Trophoblast cell (in vitro differentiated cells and primary cell): ENCODE measurements around the gene KLHDC3. TPM values are rescaled to one million over a fixed set of nuclear protein-coding genes. Genes with fewer than 3 reads are reported as not detected.

Source experiments
- DNase-seq, 2 donors: peaks; one replicate each; pipeline ENCODE4 v3.0.0-alpha.2; 2016
- H2AFZ ChIP-seq: 2 replicates; pipeline ENCODE4 v1.6.1; 2013; ENCODE audit warnings: low read length, moderate library complexity, mild to moderate bottlenecking; ENCODE audit not compliant: insufficient read depth, poor library complexity
- H2AK5ac ChIP-seq: 2 replicates; pipeline ENCODE4 v1.6.1; 2013; ENCODE audit warnings: mild to moderate bottlenecking, low read length
- H2BK120ac ChIP-seq: 2 replicates; pipeline ENCODE4 v1.6.1; 2013; ENCODE audit warnings: low read length, mild to moderate bottlenecking, moderate library complexity; ENCODE audit not compliant: insufficient read depth, poor library complexity
- H2BK12ac ChIP-seq: 2 replicates; pipeline ENCODE4 v1.6.1; 2013; ENCODE audit warnings: mild to moderate bottlenecking, low read length, moderate library complexity
- H2BK5ac ChIP-seq: 2 replicates; pipeline ENCODE4 v1.6.1; 2013; ENCODE audit warnings: low read length, low read depth, moderate library complexity, mild to moderate bottlenecking; ENCODE audit not compliant: poor library complexity
- H3K14ac ChIP-seq: 2 replicates; pipeline ENCODE4 v1.6.1; 2013; ENCODE audit warnings: mild to moderate bottlenecking, low read length
- H3K18ac ChIP-seq: 2 replicates; pipeline ENCODE4 v1.6.1; 2013; ENCODE audit warnings: mild to moderate bottlenecking, low read length
- H3K23ac ChIP-seq: 2 replicates; pipeline ENCODE4 v1.6.1; 2013; ENCODE audit warnings: low read length
- H3K27ac ChIP-seq: 2 replicates; pipeline ENCODE4 v1.5.1; 2013; ENCODE audit warnings: low read depth, mild to moderate bottlenecking, inconsistent platforms, low read length, moderate library complexity
- H3K27me3 ChIP-seq: 2 replicates; pipeline ENCODE4 v1.6.1; 2013; ENCODE audit warnings: inconsistent platforms, mild to moderate bottlenecking, low read length, moderate library complexity; ENCODE audit not compliant: insufficient read depth
- H3K36me3 ChIP-seq, 2 experiments: 1 replicate in 1 of 2; 2 replicates in 1 of 2; pipeline ENCODE4 v1.6.1; 2013; ENCODE audit warnings: low read length in 2 of 2, mild to moderate bottlenecking in 2 of 2, moderate library complexity in 1 of 2; ENCODE audit not compliant: insufficient read depth in 2 of 2, control insufficient read depth in 1 of 2
- H3K4ac ChIP-seq: 2 replicates; pipeline ENCODE4 v1.6.1; 2013; ENCODE audit warnings: low read depth, mild to moderate bottlenecking, low read length, moderate library complexity
- H3K4me1 ChIP-seq, 2 experiments: 1 replicate in 1 of 2; 2 replicates in 1 of 2; pipeline ENCODE4 v1.6.1; 2013; ENCODE audit warnings: low read length in 2 of 2, mild to moderate bottlenecking in 2 of 2, moderate library complexity in 1 of 2; ENCODE audit not compliant: insufficient read depth in 2 of 2, control insufficient read depth in 1 of 2
- H3K4me2 ChIP-seq: 2 replicates; pipeline ENCODE4 v1.6.1; 2013; ENCODE audit warnings: inconsistent platforms, mild to moderate bottlenecking, low read length, moderate library complexity
- H3K4me3 ChIP-seq: 2 replicates; pipeline ENCODE4 v1.5.1; 2013; ENCODE audit warnings: mild to moderate bottlenecking, low read depth, low read length, inconsistent platforms
- H3K79me1 ChIP-seq: one replicate; pipeline ENCODE4 v1.6.1; 2013; ENCODE audit warnings: low read length
- H3K79me2 ChIP-seq: 2 replicates; pipeline ENCODE4 v1.6.1; 2013; ENCODE audit warnings: low read length, mild to moderate bottlenecking; ENCODE audit not compliant: control insufficient read depth, insufficient read depth, poor library complexity
- H3K9ac ChIP-seq: 2 replicates; pipeline ENCODE4 v1.6.1; 2013; ENCODE audit warnings: mild to moderate bottlenecking, low read length
- H3K9me3 ChIP-seq: 2 replicates; pipeline ENCODE4 v1.6.1; 2013; ENCODE audit warnings: low read depth, mild to moderate bottlenecking, control low read depth, inconsistent platforms, low read length; ENCODE audit not compliant: insufficient read depth
- H4K12ac ChIP-seq: 2 replicates; pipeline ENCODE4 v1.6.1; 2013; ENCODE audit warnings: low read depth, mild to moderate bottlenecking, low read length, moderate library complexity
- H4K8ac ChIP-seq: 2 replicates; pipeline ENCODE4 v1.6.1; 2013; ENCODE audit warnings: low read depth, mild to moderate bottlenecking, low read length, moderate library complexity
- H4K91ac ChIP-seq: one replicate; pipeline ENCODE4 v1.6.1; 2013; ENCODE audit warnings: low read depth, mild to moderate bottlenecking, low read length, moderate library complexity
- WGBS: extraction: QIAGEN DNeasy Blood & Tissue Kit; methylation state at CpG from one replicate; pipeline ENCODE4 v1.1.7; 2013; ENCODE audit warnings: missing lambda C conversion rate; ENCODE audit not compliant: insufficient read length, insufficient coverage; ENCODE audit errors: extremely low coverage; 5-methylcytosine and 5-hydroxymethylcytosine counted together
- polyA plus RNA-seq: library from polyadenylated mRNA; stranded (reverse); fragments of 200-250 nt; gene quantifications from 2 replicates; pipeline ENCODE4 v1.2.3, GENCODE V29; 2013

Gene KLHDC3
- polyA plus RNA-seq = 63.6 and 64.5 TPM in 2 replicates

GRCh38 chr6:43013843-43014433 lies at the start of gene KLHDC3, which contains the start of gene MEA1:
TSS of gene KLHDC3 (plus strand) at chr6:43014249. CDS start at chr6:43017193, 2,944 bp downstream.
TSS of gene MEA1 (minus strand) at chr6:43013946. CDS start at chr6:43013813, 133 bp downstream.
- Histone ChIP-seq H3K4me1 (peaks cover 6 to 11% of the 10 kb centered on the region in 2 experiments), H3K4me2 (peak within 1 kb of the TSS; percentile 62), H3K4ac (peak within 1 kb of the TSS; percentile 90), H3K79me1 (peaks cover 5% of the 10 kb centered on the region), H4K91ac (peak within 1 kb of the TSS; percentile 88), H3K4me3 (peak within 1 kb of the TSS; percentile 89), H2AK5ac (peak within 1 kb of the TSS; percentile 62), H2AFZ (peak within 1 kb of the TSS; percentile 85), H3K18ac (peak within 1 kb of the TSS; percentile 75), H2BK120ac (peak within 1 kb of the TSS; percentile 61), H2BK12ac (no peak within 1 kb of the TSS), H3K9me3 (no peaks in the 10 kb centered on the region), H3K36me3 (peaks cover 51% of the 10 kb centered on the region in 2 experiments), H3K14ac (peak within 1 kb of the TSS; percentile 89), H3K27ac (peak within 1 kb of the TSS; percentile 54), H2BK5ac (peak within 1 kb of the TSS; percentile 29), H4K8ac (peak within 1 kb of the TSS; percentile 81), H3K23ac (no peak within 1 kb of the TSS), H3K79me2 (peaks cover 6% of the 10 kb centered on the region), H4K12ac (peak within 1 kb of the TSS; percentile 79), H3K9ac (peak within 1 kb of the TSS; percentile 85), H3K27me3 (no peaks in the 10 kb centered on the region)
- WGBS = no CpG with 5 or more reads among the region's 51 CpGs
- peak; percentile 100 for DNase-seq

- no peak for DNase-seq
- Histone ChIP-seq H2AK5ac (no peak overlapping the region), H3K4me1 (peaks cover 7 to 8% of the 10 kb centered on the region in 2 experiments), H2BK120ac (no peak overlapping the region), H2AFZ (no peak overlapping the region), H3K36me3 (peaks cover 37 to 51% of the 10 kb centered on the region in 2 experiments), H3K27me3 (no peaks in the 10 kb centered on the region), H3K9me3 (peaks cover 2% of the 10 kb centered on the region), H2BK5ac (no peak overlapping the region), H3K14ac (no peak overlapping the region), H3K4me3 (no peak overlapping the region), H3K4me2 (no peak overlapping the region), H2BK12ac (no peak overlapping the region), H4K12ac (no peak overlapping the region), H4K8ac (no peak overlapping the region), H4K91ac (no peak overlapping the region), H3K79me2 (no peaks in the 10 kb centered on the region), H3K27ac (no peak overlapping the region), H3K9ac (no peak overlapping the region), H3K4ac (no peak overlapping the region), H3K79me1 (no peaks in the 10 kb centered on the region), H3K23ac (no peak overlapping the region), H3K18ac (no peak overlapping the region)
- no CpG with 5 or more reads among the region's 7 CpGs for WGBS
Observed at GRCh38 chr6:42966571-42966970, 47.5 kb upstream of the KLHDC3 start.

DNA sequence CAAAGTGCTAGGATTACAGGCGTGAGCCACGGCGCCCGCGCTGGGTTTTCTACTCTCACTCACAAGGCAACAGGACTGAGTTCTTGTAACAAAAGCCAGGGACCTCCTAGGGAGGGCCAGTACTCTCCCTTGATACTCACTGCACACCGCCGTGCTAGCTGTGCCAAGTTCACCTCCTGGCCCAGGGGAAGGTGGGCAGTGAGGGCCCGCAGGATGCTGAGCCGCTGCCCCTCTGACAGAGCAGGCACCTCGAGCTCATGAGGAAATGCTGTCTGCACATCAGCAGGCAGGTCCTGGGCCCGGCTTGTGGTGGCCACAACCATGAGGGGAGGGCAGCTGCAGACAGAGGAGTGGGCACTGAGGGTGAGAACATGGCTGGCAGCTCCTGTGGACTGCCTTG lies 46.8 kb upstream of the KLHDC3 start:
- Histone ChIP-seq H3K23ac (no peak overlapping the region), H3K4ac (no peak overlapping the region), H3K27me3 (no peaks in the 10 kb centered on the region), H2AFZ (no peak overlapping the region), H3K27ac (no peak overlapping the region), H2AK5ac (no peak overlapping the region), H3K79me1 (no peaks in the 10 kb centered on the region), H3K9ac (no peak overlapping the region), H4K91ac (no peak overlapping the region), H3K9me3 (no peaks in the 10 kb centered on the region), H2BK5ac (no peak overlapping the region), H2BK12ac (no peak overlapping the region), H4K8ac (no peak overlapping the region), H3K18ac (no peak overlapping the region), H3K36me3 (peaks cover 34 to 48% of the 10 kb centered on the region in 2 experiments), H4K12ac (no peak overlapping the region), H3K4me1 (peaks cover 7 to 8% of the 10 kb centered on the region in 2 experiments), H3K79me2 (no peaks in the 10 kb centered on the region), H3K4me3 (no peak overlapping the region), H2BK120ac (no peak overlapping the region), H3K14ac (no peak overlapping the region), H3K4me2 (no peak overlapping the region)
- DNase-seq = no peak
- WGBS = no CpG with 5 or more reads among the region's 11 CpGs

GRCh38 chr6:42968126-42968701 lies 45.8 kb upstream of the KLHDC3 start:
- H3K9me3 ChIP-seq = no peaks in the 10 kb centered on the region
- H2AFZ ChIP-seq = no peak overlapping the region
- H3K4me3 ChIP-seq = no peak overlapping the region
- H3K27me3 ChIP-seq = no peaks in the 10 kb centered on the region
- H4K91ac ChIP-seq = no peak overlapping the region
- H3K23ac ChIP-seq = no peak overlapping the region
- H3K9ac ChIP-seq = no peak overlapping the region
- H3K4me2 ChIP-seq = no peak overlapping the region
- no peak overlapping the region for H3K27ac ChIP-seq
- no peak overlapping the region for H3K4ac ChIP-seq
- H3K14ac ChIP-seq = no peak overlapping the region
- no peak overlapping the region for H2BK5ac ChIP-seq
- no CpG with 5 or more reads among the region's 12 CpGs for WGBS
- DNase-seq = no peak
- peaks cover 29 to 43% of the 10 kb centered on the region in 2 experiments for H3K36me3 ChIP-seq
- no peak overlapping the region for H2BK12ac ChIP-seq
- H4K8ac ChIP-seq = no peak overlapping the region
- H2AK5ac ChIP-seq = no peak overlapping the region
- H3K18ac ChIP-seq = no peak overlapping the region
- H3K79me1 ChIP-seq = no peaks in the 10 kb centered on the region
- no peak overlapping the region for H2BK120ac ChIP-seq
- no peak overlapping the region for H4K12ac ChIP-seq
- no peaks in the 10 kb centered on the region for H3K79me2 ChIP-seq
- H3K4me1 ChIP-seq = peaks cover 7 to 8% of the 10 kb centered on the region in 2 experiments
